Smooth muscle cell (in vitro differentiated cells): ENCODE results near the gene TEX11. TPM values are rescaled to one million over a fixed set of nuclear protein-coding genes. Genes with fewer than 3 reads are reported as not detected.
"Not testable (repeated sequence)": the region's sequence is repeated elsewhere in the genome, so short reads cannot be mapped to it uniquely, and the experiment has no call there.

Experiments used
- DNase-seq: peaks from one replicate; lab custom pipeline; 2025; ENCODE audit not compliant: unreplicated experiment; lab: John Stamatoyannopoulos, UW
- H2AFZ ChIP-seq: fragments of 200-600 bp; sonication (generic); 2 replicates; pipeline ENCODE4 v1.6.0; 2016; ENCODE audit warnings: antibody characterized with exemption, low read depth, mild to moderate bottlenecking
- H3F3A ChIP-seq: fragments of 200-600 bp; sonication (generic); 2 replicates; pipeline ENCODE4 v1.6.0; 2017; ENCODE audit warnings: antibody characterized with exemption, low read depth
- H3K27ac ChIP-seq: fragments of 200-600 bp; sonication (generic); 2 replicates; pipeline ENCODE4 v1.5.1; 2016; ENCODE audit warnings: low read depth, mild to moderate bottlenecking
- H3K27me3 ChIP-seq: fragments of 200-600 bp; sonication (generic); 2 replicates; pipeline ENCODE4 v1.6.1; 2016; ENCODE audit warnings: low read depth, mild to moderate bottlenecking
- H3K36me3 ChIP-seq: fragments of 200-600 bp; sonication (generic); 2 replicates; pipeline ENCODE4 v1.5.1; 2016; ENCODE audit warnings: low read depth
- H3K4me1 ChIP-seq: fragments of 200-600 bp; sonication (generic); 2 replicates; pipeline ENCODE4 v1.5.1; 2016; ENCODE audit warnings: low read depth
- H3K4me2 ChIP-seq: fragments of 200-600 bp; sonication (generic); 2 replicates; pipeline ENCODE4 v1.6.0; 2016; ENCODE audit warnings: mild to moderate bottlenecking
- H3K4me3 ChIP-seq: fragments of 200-600 bp; sonication (generic); 2 replicates; pipeline ENCODE4 v1.5.1; 2016; ENCODE audit warnings: mild to moderate bottlenecking
- H3K79me2 ChIP-seq: fragments of 200-600 bp; sonication (generic); 2 replicates; pipeline ENCODE4 v1.6.0; 2016; ENCODE audit warnings: low read depth, mild to moderate bottlenecking
- H3K9ac ChIP-seq: fragments of 200-600 bp; sonication (generic); 2 replicates; pipeline ENCODE4 v1.6.0; 2016; ENCODE audit warnings: low read depth
- H3K9me3 ChIP-seq: fragments of 200-600 bp; sonication (generic); replicated peaks from 2 replicates; pipeline ENCODE4 v1.5.1; 2016; ENCODE audit warnings: low read depth
- H4K20me1 ChIP-seq: fragments of 200-600 bp; sonication (generic); 2 replicates; pipeline ENCODE4 v1.6.0; 2016; ENCODE audit warnings: low read depth
- WGBS: methylation state at CpG from one replicate; pipeline ENCODE4 v1.1.7; 2016; ENCODE audit warnings: low lambda C conversion rate; 5-methylcytosine and 5-hydroxymethylcytosine counted together
- polyA plus RNA-seq: library from polyadenylated mRNA; unstranded; fragments of >200 nt; fragmentation: Nextera tagmentation; extraction: Ambion mirVana; gene quantifications from 2 replicates; pipeline ENCODE4 v1.2.1, GENCODE V29; 2016
- total RNA-seq: library from RNA; depleted of rRNA; stranded (reverse); fragments of >200 nt; gene quantifications from 2 replicates; pipeline ENCODE4 v1.2.3, GENCODE V29; 2014
- TF ChIP-seq, protein P1 (sequence below): fragments of 200-600 bp; sonication (generic); IDR thresholded peaks from 2 replicates; pipeline ENCODE4 v1.5.1; 2017; ENCODE audit warnings: borderline replicate concordance, mild to moderate bottlenecking, antibody characterized with exemption; ENCODE audit not compliant: insufficient read depth, poor library complexity, severe bottlenecking

TEX11 gene
- total and polyA plus RNA-seq, 2 experiments from 2014 or later: 0.40 to 1.2 TPM

DNA sequence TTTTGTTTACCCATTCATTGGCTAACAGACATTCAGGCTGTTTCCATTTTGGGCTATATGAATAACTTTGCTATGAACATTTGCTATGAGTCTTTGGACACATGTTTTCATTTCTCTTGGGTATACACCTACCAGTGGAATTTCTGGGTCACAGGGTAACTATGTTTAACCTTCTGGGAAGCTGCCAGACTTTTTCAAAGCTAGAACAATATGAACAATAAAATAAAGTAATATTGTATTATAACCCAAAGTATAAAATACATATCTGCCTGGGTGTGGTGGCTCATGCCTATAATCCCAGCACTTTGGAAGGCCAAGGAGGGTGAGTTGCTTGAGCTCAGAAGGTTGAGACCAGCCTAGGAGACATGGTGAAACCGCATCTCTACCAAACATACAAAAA is 373.3 kb downstream of the TEX11 start:
- Histone ChIP-seq H3F3A (no peaks in the 10 kb centered on the region), H3K36me3 (no peaks in the 10 kb centered on the region), H4K20me1 (no peaks in the 10 kb centered on the region), H3K4me2 (no peak overlapping the region), H3K4me1 (no peaks in the 10 kb centered on the region), H2AFZ (no peak overlapping the region), H3K4me3 (no peak overlapping the region), H3K79me2 (no peaks in the 10 kb centered on the region), H3K9ac (no peak overlapping the region), H3K27me3 (no peaks in the 10 kb centered on the region), H3K9me3 (no peaks in the 10 kb centered on the region), H3K27ac (no peak overlapping the region)
- WGBS: 59% methylated on average over 1 of the region's 1 CpG
- DNase-seq: no peak
- TF ChIP-seq, protein P1, sequence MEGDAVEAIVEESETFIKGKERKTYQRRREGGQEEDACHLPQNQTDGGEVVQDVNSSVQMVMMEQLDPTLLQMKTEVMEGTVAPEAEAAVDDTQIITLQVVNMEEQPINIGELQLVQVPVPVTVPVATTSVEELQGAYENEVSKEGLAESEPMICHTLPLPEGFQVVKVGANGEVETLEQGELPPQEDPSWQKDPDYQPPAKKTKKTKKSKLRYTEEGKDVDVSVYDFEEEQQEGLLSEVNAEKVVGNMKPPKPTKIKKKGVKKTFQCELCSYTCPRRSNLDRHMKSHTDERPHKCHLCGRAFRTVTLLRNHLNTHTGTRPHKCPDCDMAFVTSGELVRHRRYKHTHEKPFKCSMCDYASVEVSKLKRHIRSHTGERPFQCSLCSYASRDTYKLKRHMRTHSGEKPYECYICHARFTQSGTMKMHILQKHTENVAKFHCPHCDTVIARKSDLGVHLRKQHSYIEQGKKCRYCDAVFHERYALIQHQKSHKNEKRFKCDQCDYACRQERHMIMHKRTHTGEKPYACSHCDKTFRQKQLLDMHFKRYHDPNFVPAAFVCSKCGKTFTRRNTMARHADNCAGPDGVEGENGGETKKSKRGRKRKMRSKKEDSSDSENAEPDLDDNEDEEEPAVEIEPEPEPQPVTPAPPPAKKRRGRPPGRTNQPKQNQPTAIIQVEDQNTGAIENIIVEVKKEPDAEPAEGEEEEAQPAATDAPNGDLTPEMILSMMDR: no peak

DNA sequence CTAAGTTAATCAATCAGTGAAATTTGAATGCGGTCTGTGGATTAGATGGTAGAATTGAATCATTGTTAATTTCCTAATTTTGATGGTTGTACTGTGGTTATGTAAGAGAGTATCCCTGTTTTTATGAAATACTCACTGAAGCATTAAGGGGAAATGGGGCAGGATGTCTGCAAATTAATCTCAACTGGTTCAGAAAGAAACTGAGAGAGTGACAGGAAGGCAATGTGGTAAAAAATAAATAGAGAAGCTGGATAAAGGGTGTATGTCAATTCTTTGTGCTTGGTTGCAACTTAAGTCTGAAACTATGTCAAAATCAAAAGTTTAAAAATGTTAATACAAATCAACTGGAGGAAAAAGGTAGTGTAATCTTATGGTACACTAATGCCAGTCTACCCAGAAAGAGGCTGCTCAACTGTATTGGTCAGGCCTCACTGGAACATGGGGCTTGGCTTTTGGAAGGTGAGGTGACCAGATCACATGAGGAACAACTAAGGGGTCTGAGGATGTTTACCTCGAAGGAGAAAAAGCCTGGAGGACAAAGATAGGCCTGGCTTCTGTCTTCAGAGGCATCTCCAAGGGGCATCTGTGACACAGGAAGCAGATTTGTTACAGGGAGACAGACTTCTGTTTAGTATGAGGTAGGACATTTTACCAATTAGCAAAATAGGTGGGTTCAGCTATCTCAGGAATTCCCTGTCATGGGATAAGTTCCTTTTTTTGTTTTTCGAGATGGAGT is 380.7 kb downstream of the TEX11 start:
- no peaks in the 10 kb centered on the region for H3K79me2 ChIP-seq
- H3F3A ChIP-seq: no peaks in the 10 kb centered on the region
- H3K9me3 ChIP-seq: no peaks in the 10 kb centered on the region
- no peak for DNase-seq
- TF ChIP-seq, protein P1: no peak
- no peak overlapping the region for H3K4me3 ChIP-seq
- WGBS: 72% methylated on average over 3 of the region's 3 CpGs
- no peaks in the 10 kb centered on the region for H4K20me1 ChIP-seq
- H3K27me3 ChIP-seq: no peaks in the 10 kb centered on the region
- H3K4me2 ChIP-seq: no peak overlapping the region
- no peaks in the 10 kb centered on the region for H3K4me1 ChIP-seq
- no peak overlapping the region for H3K9ac ChIP-seq
- H3K36me3 ChIP-seq: no peaks in the 10 kb centered on the region
- no peak overlapping the region for H2AFZ ChIP-seq
- H3K27ac ChIP-seq: no peak overlapping the region

DNA sequence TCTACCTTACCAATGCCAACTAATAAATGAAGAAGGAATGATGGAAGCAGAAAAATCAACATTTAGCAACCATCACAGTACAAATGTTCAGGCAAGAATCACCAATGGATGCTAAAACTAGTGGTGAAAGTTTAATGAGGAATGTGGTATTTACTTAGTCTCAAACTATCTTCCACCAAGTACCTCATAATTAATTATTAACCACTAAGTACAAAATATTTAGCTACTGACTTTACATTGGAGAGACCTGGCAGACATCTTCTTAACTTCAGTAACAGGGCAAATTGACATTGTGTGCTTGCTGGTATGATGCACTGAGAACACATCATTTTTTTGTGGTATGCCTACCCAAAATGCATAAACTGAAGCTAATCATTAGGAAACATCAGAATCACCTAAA is 381.5 kb downstream of the TEX11 start:
- DNase-seq: no peak
- H3K4me1 ChIP-seq: no peaks in the 10 kb centered on the region
- no peaks in the 10 kb centered on the region for H3K9me3 ChIP-seq
- no peak overlapping the region for H3K27ac ChIP-seq
- no peaks in the 10 kb centered on the region for H3K27me3 ChIP-seq
- no peaks in the 10 kb centered on the region for H4K20me1 ChIP-seq
- H3F3A ChIP-seq: no peaks in the 10 kb centered on the region
- H3K4me3 ChIP-seq: no peak overlapping the region
- no peak overlapping the region for H3K4me2 ChIP-seq
- H3K36me3 ChIP-seq: no peaks in the 10 kb centered on the region
- H2AFZ ChIP-seq: no peak overlapping the region
- H3K79me2 ChIP-seq: no peaks in the 10 kb centered on the region
- TF ChIP-seq, protein P1: no peak
- no peak overlapping the region for H3K9ac ChIP-seq

DNA sequence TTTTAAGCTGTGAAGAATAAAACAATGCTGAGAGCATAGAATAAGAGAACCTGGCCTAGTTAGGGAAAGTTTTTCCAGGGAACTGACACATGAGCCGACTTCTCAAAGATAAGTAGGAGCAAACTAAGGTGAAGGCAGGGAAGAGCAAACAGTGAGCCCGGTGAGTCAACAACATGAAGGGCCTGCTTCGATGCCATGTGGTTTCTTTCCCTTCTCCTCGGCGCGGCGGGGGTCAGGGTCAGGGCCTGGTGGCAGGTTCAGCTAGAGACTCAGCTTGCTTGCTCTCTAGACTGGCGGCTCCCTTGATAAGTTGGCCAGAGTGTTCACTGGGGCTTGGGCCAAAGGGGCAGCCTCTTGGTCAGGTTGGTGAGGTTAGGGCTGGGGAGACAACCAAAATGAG is 382.8 kb downstream of the TEX11 start:
- H3F3A ChIP-seq: no peaks in the 10 kb centered on the region
- H3K4me3 ChIP-seq: no peak overlapping the region
- TF ChIP-seq, protein P1: no peak
- no peaks in the 10 kb centered on the region for H3K36me3 ChIP-seq
- no peaks in the 10 kb centered on the region for H3K9me3 ChIP-seq
- H3K4me2 ChIP-seq: no peak overlapping the region
- H3K9ac ChIP-seq: no peak overlapping the region
- H3K4me1 ChIP-seq: no peaks in the 10 kb centered on the region
- 88% methylated on average over 8 of the region's 8 CpGs for WGBS
- DNase-seq: no peak
- H2AFZ ChIP-seq: no peak overlapping the region
- no peaks in the 10 kb centered on the region for H3K27me3 ChIP-seq
- no peaks in the 10 kb centered on the region for H3K79me2 ChIP-seq
- no peak overlapping the region for H3K27ac ChIP-seq
- no peaks in the 10 kb centered on the region for H4K20me1 ChIP-seq

DNA sequence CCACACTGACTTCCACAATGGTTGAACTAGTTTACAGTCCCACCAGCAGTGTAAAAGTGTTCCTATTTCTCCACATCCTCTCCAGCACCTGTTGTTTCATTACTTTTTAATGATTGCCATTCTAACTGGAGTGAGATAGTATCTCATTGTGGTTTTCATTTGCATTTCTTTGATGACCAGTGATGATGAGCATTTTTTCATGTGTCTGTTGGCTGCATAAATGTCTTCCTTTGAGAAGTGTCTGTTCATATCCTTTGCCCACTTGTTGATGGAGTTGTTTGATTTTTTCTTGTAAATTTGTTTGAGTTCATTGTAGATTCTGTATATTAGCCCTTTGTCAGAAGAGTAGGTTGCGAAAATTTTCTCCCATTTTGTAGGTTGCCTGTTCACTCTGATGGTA is 392.8 kb downstream of the TEX11 start:
- H3F3A ChIP-seq, H3K9ac ChIP-seq, H3K4me3 ChIP-seq, H3K27ac ChIP-seq, H2AFZ ChIP-seq, H3K36me3 ChIP-seq, H3K4me1 ChIP-seq, H3K9me3 ChIP-seq, H3K4me2 ChIP-seq, DNase-seq, H3K79me2 ChIP-seq, H3K27me3 ChIP-seq, H4K20me1 ChIP-seq: not testable (repeated sequence)
- WGBS: 79% methylated on average over 1 of the region's 1 CpG
